PC-9 (cell line): ENCODE measurements around the gene CTSW. TPM values are rescaled to one million over a fixed set of nuclear protein-coding genes. Genes with fewer than 3 reads are reported as not detected.
A peak's percentile ranks its signal among the peaks of the same experiment; 100 is the strongest.

Experiments used
- BruUV-seq: library from RNA; stranded (reverse); fragments of 400-500 nt; replicated peaks from 2 replicates; lab custom pipeline; 2021; lab: Mats Ljungman, UMichigan
- CTCF ChIA-PET: fragments of 300-600 bp; sonication (Branson Sonifier 250); formaldehyde crosslinking; loops from one replicate; lab custom pipeline; 2022; ENCODE audit warnings: antibody characterized with exemption; lab: Charles Lee
- POLR2A ChIA-PET: fragments of 300-600 bp; sonication (Branson Sonifier 250); formaldehyde crosslinking; loops from one replicate; lab custom pipeline; 2022; ENCODE audit warnings: antibody characterized with exemption; ENCODE audit not compliant: unreplicated experiment; lab: Charles Lee
- DNase-seq, 2 experiments: peaks; one replicate each; pipeline versions ENCODE4 v3.0.0 to v3.0.0-alpha.2; 2015 to 2022; ENCODE audit warnings: mixed read lengths in 1 of 2
- H2AFZ ChIP-seq: fragments of 200-600 bp; sonication (generic); 2 replicates; pipeline ENCODE4 v1.8.1; 2017; ENCODE audit warnings: antibody characterized with exemption
- H3F3A ChIP-seq: fragments of 200-600 bp; sonication (generic); 2 replicates; pipeline ENCODE4 v1.8.1; 2017; ENCODE audit warnings: antibody characterized with exemption, mild to moderate bottlenecking, low read depth; ENCODE audit not compliant: insufficient read depth
- H3K27ac ChIP-seq: fragments of 200-600 bp; sonication (generic); 2 replicates; pipeline ENCODE4 v1.6.1; 2016; ENCODE audit warnings: mixed run types
- H3K27me3 ChIP-seq: fragments of 200-600 bp; sonication (generic); 2 replicates; pipeline ENCODE4 v1.6.1; 2016; ENCODE audit warnings: low read depth, mixed run types; ENCODE audit not compliant: insufficient read depth
- H3K36me3 ChIP-seq: fragments of 200-600 bp; sonication (generic); 2 replicates; pipeline ENCODE4 v1.6.1; 2016; ENCODE audit warnings: low read depth, mixed run types
- H3K4me1 ChIP-seq: fragments of 200-600 bp; sonication (generic); replicated peaks from 2 replicates; pipeline ENCODE4 v1.6.1; 2016; ENCODE audit warnings: mixed run types; ENCODE audit not compliant: insufficient read depth
- H3K4me2 ChIP-seq: fragments of 200-600 bp; sonication (generic); 2 replicates; pipeline ENCODE4 v1.6.1; 2017; ENCODE audit warnings: mixed run types
- H3K4me3 ChIP-seq: fragments of 200-600 bp; sonication (generic); 2 replicates; pipeline ENCODE4 v1.6.1; 2016; ENCODE audit warnings: mixed run types
- H3K79me2 ChIP-seq: fragments of 200-600 bp; sonication (generic); 2 replicates; pipeline ENCODE4 v1.6.1; 2017; ENCODE audit warnings: low read depth, mixed run types
- H3K9me2 ChIP-seq: fragments of 200-600 bp; sonication (generic); 2 replicates; pipeline ENCODE4 v1.8.1; 2017; ENCODE audit warnings: mild to moderate bottlenecking; ENCODE audit not compliant: insufficient read depth
- H3K9me3 ChIP-seq: fragments of 200-600 bp; sonication (generic); 2 replicates; pipeline ENCODE4 v1.8.1; 2016; ENCODE audit warnings: low read depth; ENCODE audit not compliant: insufficient read depth
- H4K20me1 ChIP-seq: fragments of 200-600 bp; sonication (generic); 2 replicates; pipeline ENCODE4 v1.8.1; 2017; ENCODE audit not compliant: insufficient read depth
- CTCF ChIP-seq: fragments of 200-600 bp; sonication (generic); conservative IDR thresholded peaks from 2 replicates; pipeline ENCODE4 v1.6.1; 2017; ENCODE audit warnings: mixed run types, antibody characterized with exemption, mild to moderate bottlenecking, moderate library complexity
- EZH2 ChIP-seq: fragments of 200-600 bp; sonication (generic); IDR thresholded peaks from 2 replicates; pipeline ENCODE4 v1.8.0; 2017; ENCODE audit warnings: antibody characterized with exemption, low read depth
- intact Hi-C: fragments of 100-400 bp; cut with micrococcal nuclease; formaldehyde crosslinking; loops from one replicate; pipeline ENCODE4 v1.10.0; 2022; ENCODE audit not compliant: unreplicated experiment
- total RNA-seq: library from RNA; stranded (reverse); gene quantifications from 2 replicates; pipeline ENCODE4 v1.2.3, GENCODE V29; 2021

Gene CTSW
- total RNA-seq, 1 experiment from 2014 or later = not detected

DNA sequence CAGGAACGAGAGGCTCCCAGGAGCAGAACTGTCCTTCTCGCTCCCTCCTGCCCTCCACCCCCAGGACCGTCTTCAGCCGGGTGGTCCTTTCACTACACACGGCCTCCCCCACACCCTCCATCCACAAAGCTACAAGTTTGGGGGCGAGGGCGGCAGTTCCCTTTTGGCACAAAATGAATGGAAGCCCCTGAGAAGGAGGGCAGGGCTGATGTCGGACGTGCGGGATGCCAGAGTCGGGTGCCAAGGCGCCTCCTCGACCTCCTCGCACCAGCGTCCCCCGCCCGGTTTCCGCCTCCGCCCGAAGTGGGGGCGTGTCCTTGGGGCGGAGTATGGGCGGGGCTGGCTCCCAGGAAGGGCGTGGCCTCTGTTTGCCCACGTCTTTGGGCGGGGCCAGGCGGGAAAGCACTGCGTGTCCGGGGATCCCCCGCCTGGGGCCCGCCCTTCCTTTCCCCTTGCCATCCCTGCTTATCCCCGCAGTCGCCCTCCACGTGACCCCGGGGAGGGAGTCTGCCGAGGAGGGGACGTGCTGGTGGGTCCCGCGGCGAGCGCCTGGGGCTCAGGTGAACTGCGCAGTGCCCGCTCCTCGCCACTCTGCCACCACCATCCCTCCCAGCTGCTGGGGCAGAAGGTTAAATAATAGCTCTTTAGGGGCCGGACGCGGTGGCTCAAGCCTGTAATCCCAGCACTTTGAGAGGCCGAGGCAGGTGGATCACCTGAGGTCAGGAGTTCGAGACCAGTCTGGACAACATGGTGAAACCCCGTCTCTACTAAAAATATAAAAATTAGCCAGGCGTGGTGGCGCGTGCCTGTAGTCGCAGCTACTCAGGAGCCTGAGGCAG lies 6.1 kb upstream of the CTSW start:
- H3K36me3 ChIP-seq = no peaks in the 10 kb centered on the region
- H3K9me3 ChIP-seq = no peaks in the 10 kb centered on the region
- peak overlapping the region; percentile 61 for H3K4me3 ChIP-seq
- H2AFZ ChIP-seq = peak overlapping the region; percentile 87
- peaks cover 4% of the 10 kb centered on the region; the same call in 1 of the 2 replicates for H3K4me1 ChIP-seq
- peak; percentile 74 to 98 for DNase-seq
- TF ChIP-seq CTCF = no peak
- no peak for TF ChIP-seq EZH2
- H3K27ac ChIP-seq = no peak overlapping the region
- no peaks in the 10 kb centered on the region for H3K27me3 ChIP-seq
- H4K20me1 ChIP-seq = no peaks in the 10 kb centered on the region
- no peaks in the 10 kb centered on the region for H3K79me2 ChIP-seq
- intact Hi-C loops = no loop called here
- H3F3A ChIP-seq = peaks cover 25% of the 10 kb centered on the region
- ChIA-PET CTCF (interaction anchor here (0.6 to 0.8 kb wide), 3 partner anchors 25 to 171 kb away, joined by 3 to 15 read pairs (median 3); no protein-coding TSS in a partner anchor), POLR2A (interaction anchor here (0.6 to 0.8 kb wide), 3 partner anchors 64 to 209 kb away, joined by 4 to 6 read pairs (median 4); no protein-coding TSS in a partner anchor)
- BruUV-seq = no TSS peak
- peak overlapping the region; percentile 78 for H3K4me2 ChIP-seq
- H3K9me2 ChIP-seq = no peaks in the 10 kb centered on the region

GRCh38 chr11:65880027-65880426 lies 390 bp downstream of the CTSW start:
- no peaks in the 10 kb centered on the region for H3K4me1 ChIP-seq
- H3K36me3 ChIP-seq = 0 out of 2 replicates have a peak, but pooled peaks cover 11% of the 10 kb centered on the region
- H3K79me2 ChIP-seq = no peaks in the 10 kb centered on the region; the same call in 1 of the 2 replicates
- H3K9me2 ChIP-seq = no peaks in the 10 kb centered on the region
- no peak for DNase-seq
- peaks cover 6% of the 10 kb centered on the region; the same call in 1 of the 2 replicates for H3F3A ChIP-seq
- ChIA-PET POLR2A (interaction anchor here (0.6 kb wide), 1 partner anchor 40 kb away, joined by 4 read pairs; no protein-coding TSS in a partner anchor), CTCF (interaction anchor here (1.0 kb wide), 1 partner anchor 19 kb away, joined by 4 read pairs; no protein-coding TSS in a partner anchor)
- H3K9me3 ChIP-seq = no peaks in the 10 kb centered on the region
- intact Hi-C loops = loop anchor here (10.0 kb wide), 1 partner anchor 185 kb away; no protein-coding TSS in a partner anchor
- no peak for TF ChIP-seq CTCF
- no peak for TF ChIP-seq EZH2
- no peak overlapping the region for H3K4me2 ChIP-seq
- no TSS peak for BruUV-seq
- H4K20me1 ChIP-seq = no peaks in the 10 kb centered on the region
- no peak overlapping the region for H3K4me3 ChIP-seq
- H2AFZ ChIP-seq = no peak overlapping the region
- no peaks in the 10 kb centered on the region for H3K27me3 ChIP-seq
- no peak overlapping the region for H3K27ac ChIP-seq

DNA sequence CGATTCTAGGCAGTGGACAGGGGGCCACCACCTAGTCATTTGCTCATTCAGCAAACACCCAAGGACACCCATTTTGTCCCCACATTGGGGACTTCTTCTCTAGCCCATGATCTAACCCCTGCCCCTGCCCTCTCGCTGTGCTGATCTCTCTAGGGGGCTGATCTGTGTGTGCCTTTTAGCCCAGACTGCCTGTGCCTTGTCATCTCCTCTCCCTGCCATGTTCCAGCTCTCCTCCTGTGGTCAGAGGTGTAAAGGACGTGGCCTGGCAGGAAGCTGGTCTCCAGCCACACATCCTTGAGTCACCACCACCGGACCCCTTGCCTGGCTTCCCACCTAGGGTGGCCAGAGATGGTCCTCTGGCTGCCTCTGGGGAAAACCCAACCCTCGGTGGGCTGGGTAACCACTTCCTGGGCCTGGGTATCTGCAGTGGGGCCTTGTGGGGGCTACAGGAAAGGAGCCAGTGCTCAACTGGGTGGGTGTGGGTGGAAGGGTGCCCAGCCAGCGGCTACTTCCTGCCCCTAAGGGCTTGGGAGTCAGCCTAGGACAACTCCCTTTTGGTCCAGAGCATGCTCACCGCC lies 1.3 kb downstream of the CTSW start:
- Histone ChIP-seq H3K9me2 (no peaks in the 10 kb centered on the region), H2AFZ (no peak overlapping the region), H3K4me1 (no peaks in the 10 kb centered on the region), H3K27me3 (no peaks in the 10 kb centered on the region), H3F3A (peaks cover 10% of the 10 kb centered on the region; the same call in 1 of the 2 replicates), H3K79me2 (no peaks in the 10 kb centered on the region; the same call in 1 of the 2 replicates), H3K4me2 (no peak overlapping the region), H3K27ac (no peak overlapping the region), H3K36me3 (0 out of 2 replicates have a peak, but pooled peaks cover 11% of the 10 kb centered on the region), H3K4me3 (no peak overlapping the region), H3K9me3 (no peaks in the 10 kb centered on the region), H4K20me1 (no peaks in the 10 kb centered on the region)
- TF ChIP-seq CTCF (no peak), EZH2 (no peak)
- intact Hi-C loops = loop anchor here (10.0 kb wide), 1 partner anchor 184 kb away; no protein-coding TSS in a partner anchor
- BruUV-seq = no TSS peak
- ChIA-PET POLR2A (no interaction called here), CTCF (interaction anchor here (1.0 kb wide), 1 partner anchor 20 kb away, joined by 4 read pairs; no protein-coding TSS in a partner anchor)
- no peak for DNase-seq
